ENCODE data around the gene KIF13A. TPM values are rescaled to one million over a fixed set of nuclear protein-coding genes. Genes with fewer than 3 reads are reported as not detected.

The KIF13A gene
- total and polyA plus RNA-seq, 2 experiments from 2014 or later = 39.1 to 96.9 TPM

DNA sequence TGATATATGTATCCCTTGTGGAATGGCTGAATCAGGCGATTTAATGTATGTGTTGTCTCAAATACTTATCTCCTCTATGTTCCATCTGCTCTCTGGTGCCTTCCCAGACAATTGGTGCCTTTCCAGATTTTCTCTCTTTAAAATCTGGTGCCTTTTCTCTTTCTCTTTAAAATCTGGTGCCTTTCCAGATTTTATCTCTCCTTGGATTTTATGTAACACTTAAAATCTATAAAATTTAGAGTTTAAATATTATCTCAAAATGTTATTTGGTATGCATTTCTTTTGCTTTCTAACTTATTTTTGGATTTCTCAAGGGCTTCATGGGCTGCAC lies 116.3 kb downstream of the KIF13A start:
- Histone ChIP-seq H3K27me3 (no peaks in the 10 kb centered on the region), H3K9me3 (ENCODE audit: low read depth) (no peaks in the 10 kb centered on the region), H3K27ac (no peak overlapping the region), H3K36me3 (no peaks in the 10 kb centered on the region), H3K4me1 (ENCODE audit: low read depth) (peaks cover 6% of the 10 kb centered on the region), H3K4me3 (no peak overlapping the region)
- TF ChIP-seq, protein P1, sequence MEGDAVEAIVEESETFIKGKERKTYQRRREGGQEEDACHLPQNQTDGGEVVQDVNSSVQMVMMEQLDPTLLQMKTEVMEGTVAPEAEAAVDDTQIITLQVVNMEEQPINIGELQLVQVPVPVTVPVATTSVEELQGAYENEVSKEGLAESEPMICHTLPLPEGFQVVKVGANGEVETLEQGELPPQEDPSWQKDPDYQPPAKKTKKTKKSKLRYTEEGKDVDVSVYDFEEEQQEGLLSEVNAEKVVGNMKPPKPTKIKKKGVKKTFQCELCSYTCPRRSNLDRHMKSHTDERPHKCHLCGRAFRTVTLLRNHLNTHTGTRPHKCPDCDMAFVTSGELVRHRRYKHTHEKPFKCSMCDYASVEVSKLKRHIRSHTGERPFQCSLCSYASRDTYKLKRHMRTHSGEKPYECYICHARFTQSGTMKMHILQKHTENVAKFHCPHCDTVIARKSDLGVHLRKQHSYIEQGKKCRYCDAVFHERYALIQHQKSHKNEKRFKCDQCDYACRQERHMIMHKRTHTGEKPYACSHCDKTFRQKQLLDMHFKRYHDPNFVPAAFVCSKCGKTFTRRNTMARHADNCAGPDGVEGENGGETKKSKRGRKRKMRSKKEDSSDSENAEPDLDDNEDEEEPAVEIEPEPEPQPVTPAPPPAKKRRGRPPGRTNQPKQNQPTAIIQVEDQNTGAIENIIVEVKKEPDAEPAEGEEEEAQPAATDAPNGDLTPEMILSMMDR (IDR thresholded peaks at IDR 0.05; ENCODE audit: low read depth, low read length) = no peak
- no peak for DNase-seq (ENCODE audit: low read depth in 1 of 2, low spot score in 1 of 2)

DNA sequence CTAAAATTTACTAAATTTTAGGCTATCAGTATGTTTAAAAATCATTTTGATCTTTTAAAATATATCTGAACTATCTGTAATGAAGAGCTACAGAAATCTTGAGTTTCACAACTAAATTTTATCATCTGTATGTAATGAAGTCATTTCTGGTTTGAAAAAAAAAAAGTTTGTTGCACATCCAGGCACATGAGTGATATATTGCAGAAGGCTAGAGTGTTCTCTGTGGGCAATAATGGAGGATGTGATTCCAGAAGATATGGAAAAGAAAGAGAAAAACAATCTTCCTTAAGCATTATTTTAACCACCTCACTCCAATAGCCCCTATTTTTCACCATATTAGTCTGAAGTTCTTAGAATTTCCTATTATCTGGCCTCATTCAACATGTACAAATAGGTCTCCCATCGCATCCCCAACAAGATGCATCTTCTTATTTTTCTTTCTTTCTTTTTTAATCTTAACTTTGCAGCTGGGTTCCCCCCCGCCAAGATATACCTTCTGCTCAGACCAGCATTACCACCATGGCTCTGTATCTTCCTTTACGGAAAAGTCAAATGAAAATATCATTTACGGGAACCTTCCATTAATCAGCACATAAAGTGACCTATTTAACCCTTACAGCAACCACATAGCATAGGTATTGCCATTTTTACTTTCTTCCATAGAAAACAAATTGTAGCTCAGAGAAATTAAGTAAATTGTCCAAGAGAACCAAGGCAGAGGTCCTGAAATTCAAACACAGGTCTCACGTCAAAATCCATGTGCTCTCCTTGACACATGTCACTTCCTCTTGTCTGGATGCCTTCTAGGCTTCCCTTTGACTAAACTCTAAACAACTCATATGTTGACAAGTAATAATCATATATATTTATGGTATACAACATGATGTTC lies 116.9 kb downstream of the KIF13A start:
- Histone ChIP-seq H3K4me1 (ENCODE audit: low read depth) (peaks cover 6% of the 10 kb centered on the region), H3K36me3 (no peaks in the 10 kb centered on the region), H3K4me3 (no peak overlapping the region), H3K27ac (no peak overlapping the region), H3K9me3 (ENCODE audit: low read depth) (no peaks in the 10 kb centered on the region), H3K27me3 (no peaks in the 10 kb centered on the region)
- TF ChIP-seq, protein P1 (IDR thresholded peaks at IDR 0.05; ENCODE audit: low read depth, low read length) = no peak
- no peak for DNase-seq (ENCODE audit: low read depth in 1 of 2, low spot score in 1 of 2)

DNA sequence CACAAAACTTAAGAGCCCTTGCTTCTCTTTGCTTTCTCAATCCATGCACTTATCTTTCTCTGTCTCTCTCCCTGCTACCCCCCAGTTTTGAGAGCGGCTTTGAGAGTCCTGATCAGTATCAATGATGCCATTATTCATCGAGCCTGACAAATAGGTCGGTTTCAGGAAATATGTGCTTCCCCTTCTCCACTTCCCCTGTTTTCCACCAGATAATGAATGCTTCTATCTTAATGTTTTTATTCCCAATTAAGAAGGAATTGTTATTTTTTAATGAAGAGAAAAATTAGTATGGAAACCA lies 117.7 kb downstream of the KIF13A start:
- DNase-seq (ENCODE audit: low read depth in 1 of 2, low spot score in 1 of 2) = no peak
- Histone ChIP-seq H3K36me3 (no peaks in the 10 kb centered on the region), H3K27me3 (no peaks in the 10 kb centered on the region), H3K4me1 (ENCODE audit: low read depth) (peaks cover 13% of the 10 kb centered on the region), H3K4me3 (no peak overlapping the region), H3K27ac (peak overlapping the region; percentile 14), H3K9me3 (ENCODE audit: low read depth) (no peaks in the 10 kb centered on the region)
- TF ChIP-seq, protein P1 (IDR thresholded peaks at IDR 0.05; ENCODE audit: low read depth, low read length) = no peak

DNA sequence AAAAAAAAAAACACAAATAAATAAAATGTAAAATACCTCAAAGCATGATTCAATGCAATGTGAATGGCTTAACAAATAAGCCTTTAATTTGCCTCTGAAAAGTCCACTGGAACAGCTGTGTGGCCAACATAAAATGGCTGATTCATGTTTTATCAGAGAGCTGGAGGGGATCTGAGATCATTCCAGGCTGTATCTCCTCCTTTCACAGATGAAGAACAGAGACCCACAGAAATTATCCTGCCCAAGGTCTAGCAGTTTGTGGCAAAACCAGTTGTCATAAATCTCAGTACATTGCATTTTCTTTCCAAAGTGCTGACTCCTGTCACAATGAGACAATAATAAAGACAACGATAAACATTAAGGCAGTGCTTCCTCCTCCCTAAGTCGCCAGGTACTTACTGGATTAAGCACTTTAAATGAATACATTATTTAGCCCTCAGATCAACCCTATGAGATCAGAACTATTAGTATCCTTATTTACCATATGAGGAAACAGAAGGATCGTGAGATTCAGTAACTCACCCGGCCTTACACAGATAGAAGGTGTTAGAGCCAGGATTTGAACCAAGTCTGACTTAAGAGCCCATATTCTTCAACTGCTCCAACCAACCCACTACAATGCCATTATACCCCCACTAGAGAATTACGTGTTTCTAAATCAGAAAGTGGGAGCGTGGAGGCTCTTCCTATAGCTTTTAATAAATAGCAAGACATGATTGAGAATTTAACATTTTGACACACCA lies 118.3 kb downstream of the KIF13A start:
- H3K36me3 ChIP-seq = no peaks in the 10 kb centered on the region
- DNase-seq (ENCODE audit: low read depth in 1 of 2, low spot score in 1 of 2) = no peak
- no peak overlapping the region for H3K4me3 ChIP-seq
- peaks cover 16% of the 10 kb centered on the region for H3K4me1 ChIP-seq (ENCODE audit: low read depth)
- no peaks in the 10 kb centered on the region for H3K27me3 ChIP-seq
- peak overlapping the region; percentile 14 for H3K27ac ChIP-seq
- H3K9me3 ChIP-seq (ENCODE audit: low read depth) = no peaks in the 10 kb centered on the region
- TF ChIP-seq, protein P1 (IDR thresholded peaks at IDR 0.05; ENCODE audit: low read depth, low read length) = no peak

DNA sequence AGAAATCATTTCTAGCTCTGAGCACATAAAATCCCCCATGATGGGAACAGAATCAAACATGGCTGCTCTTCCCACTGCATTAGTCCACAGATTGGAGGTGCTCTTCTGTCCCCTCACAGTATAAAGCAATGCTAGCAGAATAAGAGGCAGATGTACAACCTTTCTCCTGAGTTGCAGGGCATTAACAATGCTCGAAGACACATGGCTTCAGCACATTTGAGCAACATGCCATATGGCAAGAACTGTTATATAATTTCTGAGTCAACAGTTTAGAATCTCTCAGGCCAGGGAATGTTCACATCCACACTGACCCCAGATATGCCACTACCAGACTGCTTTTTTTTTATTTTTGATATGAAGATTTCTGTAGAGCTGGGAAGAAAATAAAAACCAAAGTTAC lies 119.6 kb downstream of the KIF13A start:
- Histone ChIP-seq H3K4me3 (no peak overlapping the region), H3K27me3 (no peaks in the 10 kb centered on the region), H3K27ac (no peak overlapping the region), H3K9me3 (ENCODE audit: low read depth) (no peaks in the 10 kb centered on the region), H3K36me3 (no peaks in the 10 kb centered on the region), H3K4me1 (ENCODE audit: low read depth) (peaks cover 16% of the 10 kb centered on the region)
- TF ChIP-seq, protein P1 (IDR thresholded peaks at IDR 0.05; ENCODE audit: low read depth, low read length) = no peak
- peak in 1 of 2 donors; percentile 77 for DNase-seq (ENCODE audit: low read depth in 1 of 2, low spot score in 1 of 2)
